Panc1 (cell line): ENCODE results near the gene MACROD2.

Experiments
- POLR2AphosphoS5 ChIP-seq: IDR thresholded peaks from 2 replicates; pipeline ENCODE4 v1.6.1; 2012; ENCODE audit warnings: mild to moderate bottlenecking, low read depth, low read length, moderate library complexity
- SIN3A ChIP-seq: IDR thresholded peaks from 2 replicates; pipeline ENCODE4 v1.6.1; 2012; ENCODE audit warnings: low read depth, mild to moderate bottlenecking, low read length, moderate library complexity, borderline replicate concordance; ENCODE audit not compliant: insufficient read depth
- TCF7L2 ChIP-seq: IDR thresholded peaks from 2 replicates; pipeline ENCODE4 v1.6.1; 2011; ENCODE audit warnings: mild to moderate bottlenecking, low read depth, low read length, inconsistent platforms
- TF ChIP-seq, protein P1 (sequence below): fragments of 450-650 bp; IDR thresholded peaks from 2 replicates; pipeline ENCODE4 v1.5.1; 2017; ENCODE audit warnings: mild to moderate bottlenecking
- TF ChIP-seq, protein P2 (sequence below), 2 experiments: IDR thresholded peaks; 2 replicates each; pipeline ENCODE4 v1.6.1; 2011 to 2012; ENCODE audit warnings: low read depth in 2 of 2, control low read depth in 1 of 2, low read length in 1 of 2, mild to moderate bottlenecking in 1 of 2, moderate library complexity in 1 of 2; ENCODE audit not compliant: insufficient read depth in 1 of 2

DNA sequence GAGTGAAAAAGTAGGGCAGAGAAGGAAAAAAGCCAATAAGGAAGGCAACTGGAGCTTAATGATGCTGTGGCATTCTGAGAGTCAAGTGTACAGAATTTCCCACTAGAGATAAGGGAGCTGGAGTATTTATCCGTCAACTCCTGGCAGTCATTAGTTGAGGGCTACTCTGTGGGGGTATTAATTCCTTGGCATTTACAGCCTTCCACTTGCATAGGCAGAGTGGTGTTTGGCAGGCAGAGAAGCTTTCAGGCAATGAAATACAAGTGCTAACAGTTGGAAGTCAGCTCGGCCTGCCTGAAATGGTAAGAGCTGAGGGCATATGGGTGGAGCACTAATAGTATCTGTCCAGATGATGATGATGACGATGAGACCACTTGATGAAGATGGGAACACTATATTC is 549.4 kb downstream of the MACROD2 start:
- TF ChIP-seq, protein P1, sequence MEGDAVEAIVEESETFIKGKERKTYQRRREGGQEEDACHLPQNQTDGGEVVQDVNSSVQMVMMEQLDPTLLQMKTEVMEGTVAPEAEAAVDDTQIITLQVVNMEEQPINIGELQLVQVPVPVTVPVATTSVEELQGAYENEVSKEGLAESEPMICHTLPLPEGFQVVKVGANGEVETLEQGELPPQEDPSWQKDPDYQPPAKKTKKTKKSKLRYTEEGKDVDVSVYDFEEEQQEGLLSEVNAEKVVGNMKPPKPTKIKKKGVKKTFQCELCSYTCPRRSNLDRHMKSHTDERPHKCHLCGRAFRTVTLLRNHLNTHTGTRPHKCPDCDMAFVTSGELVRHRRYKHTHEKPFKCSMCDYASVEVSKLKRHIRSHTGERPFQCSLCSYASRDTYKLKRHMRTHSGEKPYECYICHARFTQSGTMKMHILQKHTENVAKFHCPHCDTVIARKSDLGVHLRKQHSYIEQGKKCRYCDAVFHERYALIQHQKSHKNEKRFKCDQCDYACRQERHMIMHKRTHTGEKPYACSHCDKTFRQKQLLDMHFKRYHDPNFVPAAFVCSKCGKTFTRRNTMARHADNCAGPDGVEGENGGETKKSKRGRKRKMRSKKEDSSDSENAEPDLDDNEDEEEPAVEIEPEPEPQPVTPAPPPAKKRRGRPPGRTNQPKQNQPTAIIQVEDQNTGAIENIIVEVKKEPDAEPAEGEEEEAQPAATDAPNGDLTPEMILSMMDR: no peak
- TF ChIP-seq POLR2AphosphoS5 (no peak), SIN3A (no peak), TCF7L2 (no peak)
- TF ChIP-seq, protein P2, sequence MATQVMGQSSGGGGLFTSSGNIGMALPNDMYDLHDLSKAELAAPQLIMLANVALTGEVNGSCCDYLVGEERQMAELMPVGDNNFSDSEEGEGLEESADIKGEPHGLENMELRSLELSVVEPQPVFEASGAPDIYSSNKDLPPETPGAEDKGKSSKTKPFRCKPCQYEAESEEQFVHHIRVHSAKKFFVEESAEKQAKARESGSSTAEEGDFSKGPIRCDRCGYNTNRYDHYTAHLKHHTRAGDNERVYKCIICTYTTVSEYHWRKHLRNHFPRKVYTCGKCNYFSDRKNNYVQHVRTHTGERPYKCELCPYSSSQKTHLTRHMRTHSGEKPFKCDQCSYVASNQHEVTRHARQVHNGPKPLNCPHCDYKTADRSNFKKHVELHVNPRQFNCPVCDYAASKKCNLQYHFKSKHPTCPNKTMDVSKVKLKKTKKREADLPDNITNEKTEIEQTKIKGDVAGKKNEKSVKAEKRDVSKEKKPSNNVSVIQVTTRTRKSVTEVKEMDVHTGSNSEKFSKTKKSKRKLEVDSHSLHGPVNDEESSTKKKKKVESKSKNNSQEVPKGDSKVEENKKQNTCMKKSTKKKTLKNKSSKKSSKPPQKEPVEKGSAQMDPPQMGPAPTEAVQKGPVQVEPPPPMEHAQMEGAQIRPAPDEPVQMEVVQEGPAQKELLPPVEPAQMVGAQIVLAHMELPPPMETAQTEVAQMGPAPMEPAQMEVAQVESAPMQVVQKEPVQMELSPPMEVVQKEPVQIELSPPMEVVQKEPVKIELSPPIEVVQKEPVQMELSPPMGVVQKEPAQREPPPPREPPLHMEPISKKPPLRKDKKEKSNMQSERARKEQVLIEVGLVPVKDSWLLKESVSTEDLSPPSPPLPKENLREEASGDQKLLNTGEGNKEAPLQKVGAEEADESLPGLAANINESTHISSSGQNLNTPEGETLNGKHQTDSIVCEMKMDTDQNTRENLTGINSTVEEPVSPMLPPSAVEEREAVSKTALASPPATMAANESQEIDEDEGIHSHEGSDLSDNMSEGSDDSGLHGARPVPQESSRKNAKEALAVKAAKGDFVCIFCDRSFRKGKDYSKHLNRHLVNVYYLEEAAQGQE (IDR thresholded peaks at IDR 0.05; ENCODE audit: insufficient read depth in 1 of 2, low read depth in 2 of 2, low read length in 1 of 2): no peak
